HG02763 (cell line): ENCODE results near the gene RGL1.
"Not testable (repeated sequence)": the region's sequence is repeated elsewhere in the genome, so short reads cannot be mapped to it uniquely, and the experiment has no call there.

Experiments
- ATAC-seq: cut with Tn5 transposase; IDR thresholded peaks from one replicate; pipeline ENCODE4 v1.9.1; 2021; ENCODE audit warnings: mild to moderate bottlenecking, moderate library complexity; ENCODE audit not compliant: unreplicated experiment

The RGL1 gene

GRCh38 chr1:183804916-183805841 lies at the start of gene RGL1:
RGL1 (plus strand) TSS chr1:183805120; CDS start chr1:183805298, 178 bp downstream.
- ATAC-seq = peak; percentile 65

- no peak for ATAC-seq
Observed at GRCh38 chr1:183756326-183756725, 48.6 kb upstream of the RGL1 start.

- no peak for ATAC-seq
Observed at GRCh38 chr1:183757061-183757460, 47.9 kb upstream of the RGL1 start.

- no peak for ATAC-seq
Observed at GRCh38 chr1:183758913-183759312, 46.0 kb upstream of the RGL1 start.

GRCh38 chr1:183760661-183761060 lies 44.3 kb upstream of the RGL1 start:
- ATAC-seq = no peak

- ATAC-seq = no peak
Observed at GRCh38 chr1:183761871-183762270, 43.0 kb upstream of the RGL1 start.

GRCh38 chr1:183762856-183763255 lies 42.1 kb upstream of the RGL1 start:
- not testable (repeated sequence) for ATAC-seq

GRCh38 chr1:183764981-183765380 lies 39.9 kb upstream of the RGL1 start:
- ATAC-seq = no peak

GRCh38 chr1:183769956-183770815 lies 34.7 kb upstream of the RGL1 start:
- ATAC-seq = no peak

- ATAC-seq = no peak
Observed at GRCh38 chr1:183770816-183771128, 34.1 kb upstream of the RGL1 start.

- ATAC-seq = no peak
Observed at GRCh38 chr1:183773482-183774274, 31.2 kb upstream of the RGL1 start.

- ATAC-seq = no peak
Observed at GRCh38 chr1:183774938-183775337, 30.0 kb upstream of the RGL1 start.

GRCh38 chr1:183776731-183777130 lies 28.2 kb upstream of the RGL1 start:
- ATAC-seq = no peak

GRCh38 chr1:183777328-183777727 lies 27.6 kb upstream of the RGL1 start:
- no peak for ATAC-seq

GRCh38 chr1:183778045-183778444 lies 26.9 kb upstream of the RGL1 start:
- ATAC-seq = no peak

GRCh38 chr1:183778568-183779433 lies 26.1 kb upstream of the RGL1 start:
- ATAC-seq = no peak

- no peak for ATAC-seq
Observed at GRCh38 chr1:183780159-183780558, 24.8 kb upstream of the RGL1 start.

- ATAC-seq = no peak
Observed at GRCh38 chr1:183780757-183781156, 24.2 kb upstream of the RGL1 start.

GRCh38 chr1:183783342-183783741 lies 21.6 kb upstream of the RGL1 start:
- ATAC-seq = no peak
